Liver (tissue), 2 donors: ENCODE data around the gene CLIC1.

Experiments used
- TF ChIP-seq, protein P1 (sequence below): IDR thresholded peaks from 2 replicates; pipeline ENCODE4 v1.6.1; 2016; ENCODE audit warnings: antibody characterized with exemption, mild to moderate bottlenecking
- TF ChIP-seq, protein P2 (sequence below): fragments of 150-350 bp; IDR thresholded peaks from 2 replicates; pipeline ENCODE4 v1.5.1; 2017; ENCODE audit warnings: improper control_type of control experiment, low read depth, low read length; ENCODE audit not compliant: missing input control
- donor health status: healthy.

DNA sequence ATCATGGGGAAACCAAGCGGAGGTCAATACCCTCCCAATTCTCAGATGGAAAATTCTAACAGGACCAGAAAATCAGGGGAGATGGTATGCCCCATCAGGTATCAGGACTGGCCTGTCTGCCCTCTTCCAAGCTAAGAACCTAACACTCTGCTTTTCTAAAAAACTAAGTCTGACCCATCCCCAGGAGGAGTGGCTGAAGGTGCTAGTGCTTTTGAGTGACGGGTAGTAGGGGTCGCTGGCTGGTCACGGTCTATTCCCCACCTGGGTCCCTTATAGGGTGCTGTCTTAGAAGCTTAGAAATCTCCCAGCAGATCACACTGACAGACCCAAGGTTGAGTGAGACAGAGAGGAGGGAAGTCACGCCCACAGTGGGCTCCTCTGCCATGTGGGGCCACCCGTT, 42.8 kb downstream of the CLIC1 start:
- TF ChIP-seq, protein P1, sequence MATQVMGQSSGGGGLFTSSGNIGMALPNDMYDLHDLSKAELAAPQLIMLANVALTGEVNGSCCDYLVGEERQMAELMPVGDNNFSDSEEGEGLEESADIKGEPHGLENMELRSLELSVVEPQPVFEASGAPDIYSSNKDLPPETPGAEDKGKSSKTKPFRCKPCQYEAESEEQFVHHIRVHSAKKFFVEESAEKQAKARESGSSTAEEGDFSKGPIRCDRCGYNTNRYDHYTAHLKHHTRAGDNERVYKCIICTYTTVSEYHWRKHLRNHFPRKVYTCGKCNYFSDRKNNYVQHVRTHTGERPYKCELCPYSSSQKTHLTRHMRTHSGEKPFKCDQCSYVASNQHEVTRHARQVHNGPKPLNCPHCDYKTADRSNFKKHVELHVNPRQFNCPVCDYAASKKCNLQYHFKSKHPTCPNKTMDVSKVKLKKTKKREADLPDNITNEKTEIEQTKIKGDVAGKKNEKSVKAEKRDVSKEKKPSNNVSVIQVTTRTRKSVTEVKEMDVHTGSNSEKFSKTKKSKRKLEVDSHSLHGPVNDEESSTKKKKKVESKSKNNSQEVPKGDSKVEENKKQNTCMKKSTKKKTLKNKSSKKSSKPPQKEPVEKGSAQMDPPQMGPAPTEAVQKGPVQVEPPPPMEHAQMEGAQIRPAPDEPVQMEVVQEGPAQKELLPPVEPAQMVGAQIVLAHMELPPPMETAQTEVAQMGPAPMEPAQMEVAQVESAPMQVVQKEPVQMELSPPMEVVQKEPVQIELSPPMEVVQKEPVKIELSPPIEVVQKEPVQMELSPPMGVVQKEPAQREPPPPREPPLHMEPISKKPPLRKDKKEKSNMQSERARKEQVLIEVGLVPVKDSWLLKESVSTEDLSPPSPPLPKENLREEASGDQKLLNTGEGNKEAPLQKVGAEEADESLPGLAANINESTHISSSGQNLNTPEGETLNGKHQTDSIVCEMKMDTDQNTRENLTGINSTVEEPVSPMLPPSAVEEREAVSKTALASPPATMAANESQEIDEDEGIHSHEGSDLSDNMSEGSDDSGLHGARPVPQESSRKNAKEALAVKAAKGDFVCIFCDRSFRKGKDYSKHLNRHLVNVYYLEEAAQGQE: no peak
- TF ChIP-seq, protein P2, sequence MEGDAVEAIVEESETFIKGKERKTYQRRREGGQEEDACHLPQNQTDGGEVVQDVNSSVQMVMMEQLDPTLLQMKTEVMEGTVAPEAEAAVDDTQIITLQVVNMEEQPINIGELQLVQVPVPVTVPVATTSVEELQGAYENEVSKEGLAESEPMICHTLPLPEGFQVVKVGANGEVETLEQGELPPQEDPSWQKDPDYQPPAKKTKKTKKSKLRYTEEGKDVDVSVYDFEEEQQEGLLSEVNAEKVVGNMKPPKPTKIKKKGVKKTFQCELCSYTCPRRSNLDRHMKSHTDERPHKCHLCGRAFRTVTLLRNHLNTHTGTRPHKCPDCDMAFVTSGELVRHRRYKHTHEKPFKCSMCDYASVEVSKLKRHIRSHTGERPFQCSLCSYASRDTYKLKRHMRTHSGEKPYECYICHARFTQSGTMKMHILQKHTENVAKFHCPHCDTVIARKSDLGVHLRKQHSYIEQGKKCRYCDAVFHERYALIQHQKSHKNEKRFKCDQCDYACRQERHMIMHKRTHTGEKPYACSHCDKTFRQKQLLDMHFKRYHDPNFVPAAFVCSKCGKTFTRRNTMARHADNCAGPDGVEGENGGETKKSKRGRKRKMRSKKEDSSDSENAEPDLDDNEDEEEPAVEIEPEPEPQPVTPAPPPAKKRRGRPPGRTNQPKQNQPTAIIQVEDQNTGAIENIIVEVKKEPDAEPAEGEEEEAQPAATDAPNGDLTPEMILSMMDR: no peak
